GM12878 (cell line): ENCODE measurements around the gene POLR1F. TPM values are rescaled to one million over a fixed set of nuclear protein-coding genes. Genes with fewer than 3 reads are reported as not detected.

Source experiments
- ATAC-seq: fragments of 200-7000 bp; cut with Tn5 transposase; 3 replicates; pipeline ENCODE4 v1.9.1; 2020; ENCODE audit warnings: mild to moderate bottlenecking, moderate library complexity
- BruUV-seq: library from RNA; stranded (reverse); fragments of 400-500 nt; replicated peaks from 2 replicates; lab custom pipeline; 2021; lab: Mats Ljungman, UMichigan
- CTCF ChIA-PET: fragments of 300-600 bp; sonication (Branson Sonifier 250); formaldehyde crosslinking; extraction: SDS; loops from one replicate; lab custom pipeline; 2021; ENCODE audit warnings: inconsistent platforms; lab: Yijun Ruan, JAX
- POLR2A ChIA-PET: fragments of 350-600 bp; formaldehyde crosslinking; extraction: SDS; loops from one replicate; lab custom pipeline; 2021; ENCODE audit warnings: inconsistent platforms; lab: Charles Lee
- RAD21 ChIA-PET: fragments of 300-600 bp; sonication (Branson Sonifier 250); formaldehyde crosslinking; loops from one replicate; lab custom pipeline; 2023; ENCODE audit warnings: antibody characterized with exemption; ENCODE audit not compliant: unreplicated experiment; lab: Charles Lee
- SMC1A ChIA-PET: fragments of 300-600 bp; sonication (Branson Sonifier 250); formaldehyde crosslinking; loops from one replicate; lab custom pipeline; 2023; ENCODE audit not compliant: unreplicated experiment, uncharacterized antibody; lab: Charles Lee
- DNase-seq: peaks from one replicate; pipeline ENCODE4 v3.0.0-alpha.2; 2011; ENCODE audit warnings: low read depth, low spot score
- FAIRE-seq: peaks from 3 replicates; lab custom pipeline; 2011; peaks lifted over from hg19 to GRCh38; lab: Jason Lieb, UNC
- H2AFZ ChIP-seq: 2 replicates; pipeline ENCODE4 v1.6.0; 2011; ENCODE audit warnings: low read depth, low read length, control low read depth; ENCODE audit not compliant: control insufficient read depth
- H3K27ac ChIP-seq: 2 replicates; pipeline ENCODE4 v1.5.1; 2011; ENCODE audit warnings: control low read depth; ENCODE audit not compliant: control insufficient read depth, insufficient read depth
- H3K27me3 ChIP-seq, 2 experiments: replicated peaks in 1 of 2; 2 replicates each; pipeline versions ENCODE4 v1.6.0 to v1.6.1; 2011; ENCODE audit warnings: low read length in 1 of 2; ENCODE audit not compliant: control insufficient read depth in 2 of 2, insufficient read depth in 2 of 2
- H3K36me3 ChIP-seq, 2 experiments: 2 replicates each; pipeline ENCODE4 v1.5.1; 2011; ENCODE audit warnings: low read length in 1 of 2; ENCODE audit not compliant: control insufficient read depth in 2 of 2, insufficient read depth in 2 of 2
- H3K4me1 ChIP-seq: 2 replicates; pipeline ENCODE4 v1.6.1; 2011; ENCODE audit warnings: mild to moderate bottlenecking, low read length, moderate library complexity, mixed read lengths; ENCODE audit not compliant: control insufficient read depth, insufficient read depth
- H3K4me2 ChIP-seq: 2 replicates; pipeline ENCODE4 v1.6.0; 2011; ENCODE audit warnings: control low read depth; ENCODE audit not compliant: control insufficient read depth, insufficient read depth
- H3K4me3 ChIP-seq: fragments of 200-600 bp; sonication (generic); 2 replicates; pipeline ENCODE4 v1.5.1; 2016
- H3K79me2 ChIP-seq: 2 replicates; pipeline ENCODE4 v1.6.0; 2011; ENCODE audit warnings: low read length; ENCODE audit not compliant: control insufficient read depth, insufficient read depth
- H3K9ac ChIP-seq: 2 replicates; pipeline ENCODE4 v1.8.0; 2011; ENCODE audit warnings: low read length, control low read depth, mixed read lengths; ENCODE audit not compliant: control insufficient read depth, insufficient read depth
- H3K9me3 ChIP-seq: replicated peaks from 3 replicates; pipeline ENCODE4 v1.5.1; 2011; ENCODE audit warnings: mild to moderate bottlenecking, low read length; ENCODE audit not compliant: control insufficient read depth, insufficient read depth
- H4K20me1 ChIP-seq: 2 replicates; pipeline ENCODE4 v1.6.0; 2011; ENCODE audit not compliant: control insufficient read depth, insufficient read depth
- CBFB ChIP-seq: IDR thresholded peaks from 2 replicates; pipeline ENCODE4 v1.6.1; 2016; ENCODE audit warnings: antibody characterized with exemption, low read depth
- EP300 ChIP-seq, 2 experiments: fragments of 150-350 bp in 1 of 2; IDR thresholded peaks; 2 replicates each; pipeline ENCODE4 v1.6.1; 2011 to 2012; ENCODE audit warnings: low read depth in 2 of 2, low read length in 2 of 2, borderline replicate concordance in 1 of 2, improper control_type of control experiment in 1 of 2, inconsistent platforms in 1 of 2; ENCODE audit not compliant: control insufficient read depth in 1 of 2
- FOXK2 ChIP-seq: fragments of 450-650 bp; IDR thresholded peaks from 2 replicates; pipeline ENCODE4 v1.6.1; 2017; ENCODE audit warnings: mild to moderate bottlenecking, moderate library complexity
- JUNB ChIP-seq: IDR thresholded peaks from 2 replicates; pipeline ENCODE4 v1.6.1; 2016; ENCODE audit warnings: antibody characterized with exemption, mild to moderate bottlenecking
- MEF2A ChIP-seq: IDR thresholded peaks from 2 replicates; pipeline ENCODE4 v1.6.1; 2011; ENCODE audit warnings: low read depth, mild to moderate bottlenecking, low read length, moderate library complexity; ENCODE audit not compliant: insufficient read depth
- MLLT1 ChIP-seq: fragments of 450-650 bp; IDR thresholded peaks from 2 replicates; pipeline ENCODE4 v1.6.1; 2016; ENCODE audit warnings: mild to moderate bottlenecking
- POLR2AphosphoS2 ChIP-seq: IDR thresholded peaks from 2 replicates; pipeline ENCODE4 v1.6.1; 2011; ENCODE audit warnings: low read depth, mild to moderate bottlenecking, low read length, improper control_type of control experiment, moderate library complexity
- RAD21 ChIP-seq: IDR thresholded peaks from 2 replicates; pipeline ENCODE4 v1.6.1; 2011; ENCODE audit warnings: mild to moderate bottlenecking, low read depth, low read length, moderate library complexity; ENCODE audit not compliant: insufficient read depth
- RAD51 ChIP-seq: fragments of 450-650 bp; IDR thresholded peaks from 2 replicates; pipeline ENCODE4 v1.6.1; 2016; ENCODE audit warnings: moderate library complexity, mild to moderate bottlenecking, inconsistent platforms
- RB1 ChIP-seq: fragments of 450-650 bp; formaldehyde crosslinking; IDR thresholded peaks from 2 replicates; pipeline ENCODE4 v1.6.1; 2017; ENCODE audit warnings: mild to moderate bottlenecking, borderline replicate concordance
- RBBP5 ChIP-seq: fragments of 200-600 bp; sonication (generic); conservative IDR thresholded peaks from 2 replicates; pipeline ENCODE4 v1.6.1; 2016
- RCOR1 ChIP-seq: conservative IDR thresholded peaks from 2 replicates; pipeline ENCODE4 v1.6.1; 2012; ENCODE audit warnings: low read depth, low read length, improper control_type of control experiment
- SMAD5 ChIP-seq: IDR thresholded peaks from 2 replicates; pipeline ENCODE4 v1.6.1; 2016; ENCODE audit warnings: antibody characterized with exemption, low read depth
- SMC3 ChIP-seq: IDR thresholded peaks from 2 replicates; pipeline ENCODE4 v1.6.1; 2011; ENCODE audit warnings: low read length, improper control_type of control experiment, borderline replicate concordance
- SP1 ChIP-seq: IDR thresholded peaks from one replicate; pipeline ENCODE4 v1.6.1; 2011; ENCODE audit warnings: low read depth, low read length
- TARDBP ChIP-seq: IDR thresholded peaks from 2 replicates; pipeline ENCODE4 v1.6.1; 2016; ENCODE audit warnings: borderline replicate concordance
- TCF7 ChIP-seq: IDR thresholded peaks from 2 replicates; pipeline ENCODE4 v1.6.1; 2014; ENCODE audit warnings: antibody characterized with exemption, borderline replicate concordance
- ZNF24 ChIP-seq: fragments of 450-650 bp; IDR thresholded peaks from 2 replicates; pipeline ENCODE4 v1.6.1; 2017; ENCODE audit warnings: antibody characterized with exemption, mild to moderate bottlenecking
- ZNF384 ChIP-seq: IDR thresholded peaks from 2 replicates; pipeline ENCODE4 v1.6.1; 2012; ENCODE audit warnings: low read depth, mild to moderate bottlenecking, low read length, improper control_type of control experiment, borderline replicate concordance
- WGBS: methylation state at CpG from one replicate; pipeline ENCODE4 v1.1.6; 2016; ENCODE audit warnings: low lambda C conversion rate; ENCODE audit not compliant: insufficient replicate concordance, insufficient coverage; ENCODE audit errors: missing lambda C conversion rate; 5-methylcytosine and 5-hydroxymethylcytosine counted together
- in situ Hi-C: fragments of 300-500 bp; cut with MboI; formaldehyde crosslinking; loops from 9 replicates; pipeline ENCODE4 v1.14.3; 2018; ENCODE audit warnings: mixed read lengths
- intact Hi-C: fragments of 100-400 bp; cut with micrococcal nuclease; formaldehyde crosslinking; loops from one replicate; pipeline ENCODE4 v1.14.2; 2022; ENCODE audit not compliant: unreplicated experiment
- polyA plus RNA-seq, 11 experiments: library from polyadenylated mRNA; depleted of rRNA in 4 of 11; unstranded in 6 of 11; stranded (reverse) in 5 of 11; fragments of >200 nt; fragmentation: Nextera tagmentation in 4 of 11; fragmentation: Illumina TruSeq in 1 of 11; extraction: Ambion mirVana in 4 of 11; extraction: Trizol in 1 of 11; gene quantifications; 1 replicate in 1 of 11; 2 replicates in 10 of 11; pipeline versions ENCODE4 v1.2.1 to v1.2.3, GENCODE V29; 2011 to 2016; ENCODE audit warnings: inconsistent platforms in 2 of 11, missing spikeins in 2 of 11, low read depth in 1 of 11
- total RNA-seq, 4 experiments: library from RNA; depleted of rRNA in 3 of 4; stranded (reverse); fragments of >200 nt in 3 of 4; fragmentation: Illumina TruSeq in 1 of 4; extraction: Trizol in 1 of 4; gene quantifications; 2 replicates each; pipeline versions ENCODE4 v1.2.1 to v1.2.3, GENCODE V29; 2013 to 2021
- TF ChIP-seq, protein P1 (sequence below): IDR thresholded peaks from 2 replicates; pipeline ENCODE4 v1.6.1; 2012; ENCODE audit warnings: low read length, inconsistent platforms

Gene POLR1F
- total and polyA plus RNA-seq, 10 of the 15 experiments (the other 5 are each of a cell fraction or from before 2014, with no cell fraction given), result 16.9 to 129 (median 29.7) TPM

- RAD21 ChIA-PET, result no interaction called here
- Histone ChIP-seq H3K4me3 (no peak overlapping the region), H3K4me2 (no peak overlapping the region), H3K9ac (no peak overlapping the region), H2AFZ (no peak overlapping the region), H3K9me3 (no peaks in the 10 kb centered on the region), H3K27ac (no peak overlapping the region), H4K20me1 (no peaks in the 10 kb centered on the region), H3K4me1 (no peaks in the 10 kb centered on the region), H3K27me3 (no peaks in the 10 kb centered on the region; a peak in 2 of 4 replicates), H3K36me3 (no peaks in the 10 kb centered on the region), H3K79me2 (no peaks in the 10 kb centered on the region)
- SMC1A ChIA-PET, result no interaction called here
- ATAC-seq (no peak), DNase-seq (no peak), FAIRE-seq (no peak)
- POLR2A ChIA-PET, result interaction anchor here (0.5 kb wide), 1 partner anchor 1805 kb away, joined by 4 read pairs; no protein-coding TSS in a partner anchor
- TF ChIP-seq RB1 (no peak), ZNF24 (no peak), ZNF384 (no peak), JUNB (no peak), SP1 (no peak), EP300 (IDR thresholded peaks at IDR 0.05; ENCODE audit: borderline replicate concordance in 1 of 2, control insufficient read depth in 1 of 2, low read depth in 2 of 2, low read length in 2 of 2) (no peak), MEF2A (no peak), TCF7 (no peak), CBFB (no peak), RAD21 (no peak), RAD51 (no peak), POLR2AphosphoS2 (no peak), SMC3 (no peak), FOXK2 (no peak), TARDBP (no peak), SMAD5 (no peak), MLLT1 (no peak), RCOR1 (no peak), RBBP5 (no peak)
- TF ChIP-seq, protein P1, sequence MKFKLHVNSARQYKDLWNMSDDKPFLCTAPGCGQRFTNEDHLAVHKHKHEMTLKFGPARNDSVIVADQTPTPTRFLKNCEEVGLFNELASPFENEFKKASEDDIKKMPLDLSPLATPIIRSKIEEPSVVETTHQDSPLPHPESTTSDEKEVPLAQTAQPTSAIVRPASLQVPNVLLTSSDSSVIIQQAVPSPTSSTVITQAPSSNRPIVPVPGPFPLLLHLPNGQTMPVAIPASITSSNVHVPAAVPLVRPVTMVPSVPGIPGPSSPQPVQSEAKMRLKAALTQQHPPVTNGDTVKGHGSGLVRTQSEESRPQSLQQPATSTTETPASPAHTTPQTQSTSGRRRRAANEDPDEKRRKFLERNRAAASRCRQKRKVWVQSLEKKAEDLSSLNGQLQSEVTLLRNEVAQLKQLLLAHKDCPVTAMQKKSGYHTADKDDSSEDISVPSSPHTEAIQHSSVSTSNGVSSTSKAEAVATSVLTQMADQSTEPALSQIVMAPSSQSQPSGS, result no peak
- intact Hi-C loops (no loop called here), in situ Hi-C loops (no loop called here)
- no TSS peak for BruUV-seq
- WGBS, result 15% methylated on average over 2 of the region's 2 CpGs
- CTCF ChIA-PET, result no interaction called here
These were observed 60.0 kb downstream of the POLR1F start for GRCh38 chr7:19648791-19649190.
